Neuron (in vitro differentiated cells): ENCODE measurements around the gene WDR5.

ENCODE experiments used
- H2AFZ ChIP-seq: one replicate; pipeline ENCODE4 v1.6.1; 2013; ENCODE audit warnings: low read depth, mild to moderate bottlenecking, inconsistent platforms, low read length, moderate library complexity
- H3K27me3 ChIP-seq: one replicate; pipeline ENCODE4 v1.6.1; 2013; ENCODE audit warnings: low read length; ENCODE audit not compliant: insufficient read depth
- H3K36me3 ChIP-seq: one replicate; pipeline ENCODE4 v1.6.1; 2013; ENCODE audit warnings: low read length; ENCODE audit not compliant: insufficient read depth
- H3K4me1 ChIP-seq: one replicate; pipeline ENCODE4 v1.6.1; 2013; ENCODE audit warnings: low read length; ENCODE audit not compliant: insufficient read depth
- H3K4me3 ChIP-seq: 2 replicates; pipeline ENCODE4 v1.5.1; 2013; ENCODE audit warnings: mild to moderate bottlenecking, low read length, moderate library complexity
- H3K9me3 ChIP-seq: one replicate; pipeline ENCODE4 v1.6.1; 2013; ENCODE audit warnings: low read length

WDR5 gene

GRCh38 chr9:134182554-134183085, 46.7 kb downstream of the WDR5 start:
- H3K4me3 ChIP-seq: no peak overlapping the region
- H3K9me3 ChIP-seq: no peaks in the 10 kb centered on the region
- H2AFZ ChIP-seq: no peak overlapping the region
- no peaks in the 10 kb centered on the region for H3K4me1 ChIP-seq
- no peaks in the 10 kb centered on the region for H3K36me3 ChIP-seq
- H3K27me3 ChIP-seq: peaks cover 31% of the 10 kb centered on the region

- no peaks in the 10 kb centered on the region for H3K9me3 ChIP-seq
- no peak overlapping the region for H2AFZ ChIP-seq
- H3K27me3 ChIP-seq: peaks cover 28% of the 10 kb centered on the region
- no peak overlapping the region for H3K4me3 ChIP-seq
- H3K4me1 ChIP-seq: peaks cover 9% of the 10 kb centered on the region
- H3K36me3 ChIP-seq: no peaks in the 10 kb centered on the region
Measured at GRCh38 chr9:134185536-134186011, 49.7 kb downstream of the WDR5 start.

GRCh38 chr9:134186471-134187109, 50.7 kb downstream of the WDR5 start:
- no peaks in the 10 kb centered on the region for H3K9me3 ChIP-seq
- H3K4me3 ChIP-seq: no peak overlapping the region

GRCh38 chr9:134187110-134187531, 51.2 kb downstream of the WDR5 start:
- peaks cover 17% of the 10 kb centered on the region for H3K27me3 ChIP-seq
- peaks cover 9% of the 10 kb centered on the region for H3K4me1 ChIP-seq
- H3K9me3 ChIP-seq: no peaks in the 10 kb centered on the region
- H2AFZ ChIP-seq: no peak overlapping the region
- no peaks in the 10 kb centered on the region for H3K36me3 ChIP-seq
- no peak overlapping the region for H3K4me3 ChIP-seq

More at GRCh38 chr9:134186471-134187109, 50.7 kb downstream of the WDR5 start:
- Histone ChIP-seq H2AFZ (no peak overlapping the region), H3K4me1 (peaks cover 9% of the 10 kb centered on the region), H3K36me3 (no peaks in the 10 kb centered on the region), H3K27me3 (peaks cover 18% of the 10 kb centered on the region)

GRCh38 chr9:134187891-134188385, 52.1 kb downstream of the WDR5 start:
- H3K9me3 ChIP-seq: no peaks in the 10 kb centered on the region
- peaks cover 21% of the 10 kb centered on the region for H3K27me3 ChIP-seq

GRCh38 chr9:134188386-134189144, 52.7 kb downstream of the WDR5 start:
- no peak overlapping the region for H3K4me3 ChIP-seq
- H3K27me3 ChIP-seq: peaks cover 27% of the 10 kb centered on the region
- no peaks in the 10 kb centered on the region for H3K9me3 ChIP-seq
- H2AFZ ChIP-seq: no peak overlapping the region
- peaks cover 9% of the 10 kb centered on the region for H3K4me1 ChIP-seq
- no peaks in the 10 kb centered on the region for H3K36me3 ChIP-seq

More at GRCh38 chr9:134187891-134188385, 52.1 kb downstream of the WDR5 start:
- Histone ChIP-seq H3K4me1 (peaks cover 9% of the 10 kb centered on the region), H3K36me3 (no peaks in the 10 kb centered on the region), H3K4me3 (no peak overlapping the region), H2AFZ (no peak overlapping the region)

GRCh38 chr9:134189145-134189469, 53.2 kb downstream of the WDR5 start:
- H3K9me3 ChIP-seq: no peaks in the 10 kb centered on the region
- H3K4me3 ChIP-seq: no peak overlapping the region
- H3K4me1 ChIP-seq: peaks cover 9% of the 10 kb centered on the region
- no peaks in the 10 kb centered on the region for H3K36me3 ChIP-seq
- no peak overlapping the region for H2AFZ ChIP-seq
- H3K27me3 ChIP-seq: peaks cover 33% of the 10 kb centered on the region

- Histone ChIP-seq H3K9me3 (no peaks in the 10 kb centered on the region), H2AFZ (no peak overlapping the region), H3K27me3 (peaks cover 35% of the 10 kb centered on the region), H3K36me3 (no peaks in the 10 kb centered on the region), H3K4me1 (peaks cover 9% of the 10 kb centered on the region), H3K4me3 (no peak overlapping the region)
Measured at GRCh38 chr9:134189470-134190231, 53.8 kb downstream of the WDR5 start.

GRCh38 chr9:134190232-134191121, 54.6 kb downstream of the WDR5 start:
- Histone ChIP-seq H3K36me3 (no peaks in the 10 kb centered on the region), H3K4me1 (peaks cover 9% of the 10 kb centered on the region), H3K27me3 (peaks cover 35% of the 10 kb centered on the region), H2AFZ (no peak overlapping the region), H3K4me3 (no peak overlapping the region), H3K9me3 (no peaks in the 10 kb centered on the region)

- H3K4me3 ChIP-seq: no peak overlapping the region
- H3K27me3 ChIP-seq: peaks cover 35% of the 10 kb centered on the region
- H3K4me1 ChIP-seq: peaks cover 9% of the 10 kb centered on the region
- H2AFZ ChIP-seq: no peak overlapping the region
- H3K36me3 ChIP-seq: no peaks in the 10 kb centered on the region
- H3K9me3 ChIP-seq: no peaks in the 10 kb centered on the region
Measured at GRCh38 chr9:134191455-134192209, 55.8 kb downstream of the WDR5 start.

GRCh38 chr9:134192311-134192950, 56.5 kb downstream of the WDR5 start:
- H3K4me1 ChIP-seq: peaks cover 9% of the 10 kb centered on the region
- H3K9me3 ChIP-seq: no peaks in the 10 kb centered on the region
- peaks cover 35% of the 10 kb centered on the region for H3K27me3 ChIP-seq
- no peak overlapping the region for H3K4me3 ChIP-seq
- H2AFZ ChIP-seq: no peak overlapping the region
- H3K36me3 ChIP-seq: no peaks in the 10 kb centered on the region
